Stimulated activated naive CD8-positive, alpha-beta T cell treated with anti-CD3 and anti-CD28 coated beads, Interleukin-15, Interleukin-2, amounts not matched to agents 100 U/mL and 50 U/mL, for 24 hours (primary cell): ENCODE measurements around the gene MECR.

Experiments
- ATAC-seq: fragments of 150-1000 bp; cut with Tn5 transposase; one replicate; pipeline ENCODE4 v1.10.0; 2021
- DNase-seq: peaks from one replicate; pipeline ENCODE4 v3.0.0; 2021

Gene MECR

DNA sequence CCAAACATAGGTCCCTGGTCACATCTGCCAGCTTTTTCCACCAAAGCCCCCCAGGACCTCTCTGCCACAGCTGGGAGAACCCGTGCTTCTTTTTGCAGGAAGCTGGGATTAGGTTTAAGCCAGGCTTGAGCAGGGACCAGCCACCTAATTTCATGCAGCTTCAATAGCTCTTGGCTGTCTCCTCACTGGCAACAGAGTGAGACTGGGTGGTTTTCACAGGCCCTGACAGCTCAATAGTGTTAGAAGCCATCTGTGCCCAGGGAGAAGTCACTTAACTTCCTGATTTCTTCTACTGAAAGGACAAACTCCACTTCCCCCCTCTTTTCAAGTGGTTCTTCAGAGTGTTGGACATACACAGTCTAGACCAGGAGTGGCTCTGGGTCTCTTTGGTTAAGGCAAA lies 28.7 kb downstream of the MECR start:
- no peak for ATAC-seq
- no peak for DNase-seq

DNA sequence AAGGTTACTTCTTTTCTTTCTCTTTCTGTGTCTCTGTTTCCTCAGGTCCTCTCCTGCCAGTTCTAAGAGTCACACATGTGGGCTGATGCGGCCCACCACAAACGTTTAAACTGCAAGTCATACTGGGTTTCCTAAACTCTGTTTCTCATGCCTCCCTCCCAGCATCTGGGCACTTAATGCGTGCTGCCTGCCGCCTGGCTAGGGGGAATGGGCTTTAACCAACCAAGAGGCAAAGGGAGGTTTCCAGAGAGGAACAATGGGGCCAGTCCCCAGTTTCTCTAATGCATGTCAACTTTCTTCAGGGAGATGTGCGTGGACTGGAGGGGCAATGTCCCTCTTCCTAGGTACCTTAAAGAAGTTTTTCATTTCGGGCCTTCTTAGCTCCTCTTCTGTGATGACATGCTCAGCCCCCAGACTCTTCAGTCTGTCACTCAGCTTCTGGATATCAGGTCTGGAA lies 29.1 kb downstream of the MECR start:
- ATAC-seq (peak; percentile 17), DNase-seq (no peak)

DNA sequence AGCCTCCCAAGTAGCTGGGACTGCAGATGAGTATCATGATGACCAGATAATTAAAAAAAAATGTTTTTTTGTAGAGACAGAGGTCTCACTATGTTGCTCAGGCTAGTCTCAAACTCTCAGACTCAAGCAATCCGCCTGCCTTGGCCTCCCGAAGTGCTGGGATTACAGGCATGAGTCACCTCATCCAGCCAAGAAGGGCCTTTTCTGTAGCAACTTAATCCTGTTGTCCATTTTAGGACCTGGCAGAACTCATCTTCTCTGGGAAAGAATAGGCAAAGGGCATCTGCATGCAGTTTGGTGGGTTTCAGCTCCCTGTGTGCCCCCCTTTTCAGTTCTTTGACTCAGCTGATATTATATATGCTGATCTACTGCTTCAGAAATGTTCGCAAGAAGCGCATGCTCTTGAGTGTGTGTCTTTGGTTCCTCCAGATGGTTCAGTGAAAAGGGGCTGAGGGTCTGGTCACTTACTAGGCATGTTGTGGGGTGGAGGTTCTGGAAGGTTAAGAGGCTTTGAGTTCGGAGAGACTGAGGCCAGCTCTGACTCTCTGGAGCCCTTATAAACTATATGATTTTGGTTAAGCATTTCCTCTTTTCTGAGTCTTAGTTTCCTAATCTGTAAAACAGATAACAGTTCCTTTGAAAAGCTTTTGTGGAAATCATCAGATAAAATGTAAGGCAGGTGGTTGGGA lies 29.7 kb downstream of the MECR start:
- DNase-seq (no peak), ATAC-seq (no peak)

DNA sequence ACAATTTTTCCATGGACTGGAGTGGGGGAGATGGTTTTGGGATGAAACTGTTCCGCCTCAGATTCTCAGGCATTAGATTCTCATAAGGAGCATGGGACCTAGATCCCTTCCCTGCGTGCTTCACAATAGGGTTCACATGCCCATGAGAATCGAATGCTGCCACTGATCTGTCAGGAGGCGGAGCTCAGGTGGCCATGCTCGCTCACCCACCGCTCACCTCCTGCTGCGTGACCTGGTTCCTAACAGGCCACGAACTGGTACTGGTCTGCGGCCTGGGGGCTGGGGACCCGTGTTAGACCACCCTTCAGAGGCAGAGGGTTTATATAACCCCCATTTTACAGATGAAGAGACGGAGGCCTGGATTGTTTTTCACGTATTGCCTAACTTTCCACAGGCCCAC lies 32.7 kb downstream of the MECR start:
- ATAC-seq, result no peak

DNA sequence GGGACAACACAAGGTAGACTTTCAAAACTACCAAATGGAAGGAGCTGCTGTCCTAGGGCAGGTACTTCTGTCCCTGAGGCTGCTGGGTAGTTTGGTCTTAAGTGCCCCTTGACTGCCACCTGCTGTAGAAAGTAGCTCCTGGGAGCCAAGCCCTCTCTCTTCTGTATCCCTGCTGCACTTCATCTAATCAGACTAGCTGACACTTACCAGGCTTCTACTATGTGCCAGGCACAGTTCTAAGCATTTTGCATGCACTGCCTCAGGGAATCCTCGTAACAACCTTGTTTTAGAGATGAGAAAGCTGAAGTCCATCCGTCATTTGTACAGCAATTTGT lies 33.2 kb downstream of the MECR start:
- ATAC-seq (peak; percentile 57), DNase-seq (peak; percentile 15)

More for the DNA sequence above, 32.7 kb downstream of the MECR start:
- no peak for DNase-seq

DNA sequence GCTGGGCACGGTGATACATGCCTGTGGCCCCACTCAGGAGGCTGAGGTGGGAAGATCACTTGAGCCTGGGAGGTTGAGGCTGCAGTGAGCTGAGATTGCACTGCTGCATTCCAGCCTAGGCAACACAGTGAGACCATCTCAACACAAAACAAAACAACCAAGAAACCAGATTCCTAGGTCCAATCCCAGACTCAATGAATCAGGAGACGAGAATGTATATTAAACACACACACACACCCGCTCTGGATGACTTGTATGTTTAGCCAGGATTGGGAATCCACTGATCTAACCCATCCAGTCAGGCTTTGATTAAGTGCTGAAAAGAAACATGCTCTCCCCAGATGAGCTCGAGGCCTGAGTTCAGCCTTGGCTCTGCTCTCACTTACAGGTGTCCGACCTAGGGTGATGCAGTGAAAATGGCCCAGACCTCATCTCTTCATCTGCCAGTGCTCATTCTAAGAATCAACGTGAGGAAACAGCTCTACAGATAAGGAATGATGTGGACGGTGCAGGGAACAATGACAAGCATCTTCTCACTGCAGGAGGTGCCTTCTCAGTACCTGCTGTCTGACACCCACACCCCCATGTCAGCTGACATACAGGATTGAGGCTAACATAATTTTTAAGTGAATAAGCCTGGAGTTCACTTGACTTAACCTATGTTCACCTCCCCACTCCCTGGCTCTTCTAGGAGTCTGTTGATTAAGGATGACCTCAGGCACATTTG lies 33.7 kb downstream of the MECR start:
- DNase-seq, result no peak
- ATAC-seq, result no peak

DNA sequence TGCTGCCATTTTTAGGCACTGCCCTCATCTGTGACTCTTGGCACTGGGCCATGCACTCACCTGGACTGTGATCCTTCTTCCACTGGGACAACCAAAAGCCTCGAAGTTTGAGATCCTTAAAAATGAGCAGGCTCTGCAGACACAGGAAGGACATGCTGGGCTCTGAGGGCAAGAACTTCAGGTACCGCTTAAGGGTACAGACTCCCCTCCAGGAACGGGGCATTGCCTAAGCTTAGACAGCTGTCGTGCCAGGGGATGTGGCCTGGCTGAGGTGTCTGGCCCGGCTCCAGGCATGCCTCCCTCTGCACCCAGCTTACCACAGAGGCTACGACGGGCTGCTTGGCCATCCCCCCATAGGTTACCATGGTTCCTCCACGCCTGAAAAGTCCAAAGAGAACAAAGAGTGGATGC lies 34.8 kb downstream of the MECR start:
- ATAC-seq, result peak; percentile 15
- no peak for DNase-seq

DNA sequence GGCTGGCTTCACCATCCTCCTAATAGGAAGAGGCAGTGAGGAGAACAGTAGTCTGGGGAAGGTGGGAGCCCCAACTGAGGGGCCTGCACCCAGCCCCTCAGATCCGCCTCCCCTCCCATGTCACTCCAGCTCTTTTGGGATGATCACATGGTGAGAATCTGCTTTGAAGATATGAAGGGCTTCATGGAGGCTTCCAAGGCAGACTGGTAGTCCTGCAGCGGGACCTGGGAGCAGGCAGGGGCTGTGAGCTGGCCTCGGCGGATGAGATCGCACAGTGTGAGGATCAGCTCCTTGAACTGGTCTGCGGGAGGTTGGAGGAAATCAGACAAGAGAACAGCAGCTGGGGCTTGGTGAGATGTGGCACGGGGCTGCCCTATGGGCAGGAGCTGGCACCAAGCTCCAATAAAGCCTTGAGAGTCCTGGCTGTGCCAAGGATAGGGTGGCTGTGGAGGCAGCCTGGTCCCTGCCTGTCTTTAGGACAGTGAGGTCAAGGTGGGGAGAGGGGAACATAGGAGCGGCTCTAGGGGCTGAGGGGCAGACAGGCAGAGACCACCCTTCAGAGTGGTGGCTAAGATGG lies 36.8 kb downstream of the MECR start:
- DNase-seq (no peak), ATAC-seq (no peak)

DNA sequence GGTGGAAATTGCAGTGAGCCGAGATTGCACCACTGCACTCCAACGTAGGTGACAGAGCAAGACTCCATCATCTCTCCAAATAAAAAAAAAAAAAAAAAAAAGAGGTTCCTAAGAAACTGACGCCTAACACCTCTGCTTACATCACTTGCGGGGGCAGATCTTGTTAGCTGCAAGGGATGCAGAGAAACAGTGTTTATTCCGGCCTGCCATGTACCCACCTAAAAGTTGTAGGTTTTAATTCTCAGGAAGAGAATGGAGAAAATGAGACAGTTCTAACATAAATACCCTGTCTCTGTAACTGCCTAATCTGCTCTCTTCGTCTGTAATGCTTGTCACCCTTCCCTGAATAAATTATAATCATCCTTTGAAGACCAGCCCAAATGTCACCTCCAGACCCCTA lies 40.0 kb downstream of the MECR start:
- no peak for ATAC-seq
- no peak for DNase-seq

DNA sequence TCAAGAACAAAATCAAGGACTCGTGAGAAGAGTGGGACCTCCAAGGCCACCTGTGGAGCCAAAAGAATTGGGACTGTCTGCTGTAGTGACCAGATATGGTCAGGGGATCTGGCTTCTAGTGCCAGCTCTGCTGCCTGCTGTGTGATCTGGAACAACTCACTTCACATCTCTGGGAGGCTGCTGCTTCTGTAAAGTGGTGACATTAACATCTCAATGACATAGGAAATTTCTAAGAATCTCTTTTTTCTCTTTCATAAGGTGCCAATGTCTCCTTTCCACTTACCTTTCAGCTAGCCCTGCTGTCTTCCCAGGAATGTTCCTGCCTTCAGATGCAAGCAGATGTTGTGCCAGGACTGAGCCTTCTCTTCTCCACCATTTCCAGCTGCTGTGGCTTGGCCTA lies 44.0 kb downstream of the MECR start:
- ATAC-seq (no peak), DNase-seq (no peak)

DNA sequence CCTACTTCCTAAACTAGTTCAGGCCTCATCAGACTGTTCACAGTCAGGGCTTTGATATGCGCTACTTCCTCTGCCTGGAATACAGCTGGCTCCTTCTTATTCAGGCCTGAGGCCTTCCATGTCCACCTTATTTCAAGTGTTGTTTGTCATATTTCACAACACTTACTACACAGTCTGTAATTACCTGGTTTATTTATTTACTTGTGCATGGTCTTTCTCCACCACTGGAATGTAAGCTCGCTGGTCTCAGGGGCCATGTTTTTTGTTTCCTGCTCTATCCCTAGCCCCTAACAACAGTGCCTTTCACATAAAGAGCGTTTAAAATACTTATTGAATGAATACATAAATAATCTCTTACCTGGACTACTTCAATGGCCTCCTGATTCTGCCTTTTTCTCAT lies 44.5 kb downstream of the MECR start:
- DNase-seq (no peak), ATAC-seq (no peak)

DNA sequence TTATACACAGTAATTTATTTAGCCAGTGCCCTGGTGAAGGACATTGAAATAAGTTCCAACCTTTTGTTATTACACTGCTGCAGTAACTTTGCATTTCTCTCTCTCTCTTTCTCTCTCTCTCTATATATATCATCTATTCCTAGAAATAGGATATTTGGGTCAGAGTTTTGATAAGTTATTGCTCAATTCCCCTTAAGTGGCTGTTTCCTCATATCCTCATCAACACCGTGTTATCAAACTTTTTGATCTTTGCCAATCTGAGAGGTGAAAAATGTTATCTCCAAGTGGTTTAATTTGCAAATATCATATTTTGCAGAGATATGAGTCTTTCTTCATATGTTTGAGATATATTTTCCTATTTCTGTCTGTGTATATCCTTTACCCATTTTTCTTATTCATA lies 47.4 kb downstream of the MECR start:
- ATAC-seq, result no peak
- no peak for DNase-seq

DNA sequence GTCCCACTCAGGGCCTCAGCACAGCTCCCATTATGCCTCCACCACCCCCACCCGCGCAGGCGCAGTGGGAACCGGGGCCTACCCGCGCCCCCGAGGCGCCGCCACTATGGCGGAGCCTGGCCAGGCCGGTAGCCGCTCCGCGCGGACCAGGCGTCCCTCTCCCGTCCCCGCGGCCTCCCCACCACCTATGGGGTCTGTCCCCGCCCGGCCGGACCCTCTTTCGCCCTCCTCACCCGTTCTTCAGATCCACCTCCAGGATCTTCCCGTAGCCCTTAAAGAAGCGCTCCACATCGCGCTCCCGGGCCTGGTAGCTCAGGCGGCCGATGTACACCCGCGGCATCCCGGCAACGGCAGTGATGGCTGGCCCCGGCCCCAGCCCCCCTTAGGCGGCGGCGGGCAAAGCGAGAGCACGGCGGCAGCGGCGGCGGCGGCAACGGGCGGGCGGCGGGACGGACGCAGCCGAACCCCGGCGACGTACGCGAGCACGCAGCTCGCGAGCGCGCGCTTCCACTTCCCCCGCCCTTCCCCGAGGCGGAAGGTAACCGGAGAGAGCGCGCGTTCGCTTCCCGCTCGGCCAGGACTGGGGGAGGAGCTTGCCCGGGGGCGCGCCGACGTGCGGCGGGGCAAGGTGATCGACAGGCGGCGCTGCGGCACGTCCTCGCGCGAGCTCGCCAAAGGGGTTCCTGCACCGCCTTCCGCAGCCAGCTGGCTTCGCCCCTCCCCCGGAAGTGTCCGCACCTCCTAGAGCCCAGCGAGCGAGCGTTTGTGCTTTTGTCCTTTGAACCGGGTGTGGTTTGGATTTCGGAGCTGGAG lies 49.1 kb downstream of the MECR start, which contains the start of gene SRSF4:
Gene SRSF4, minus strand, starts transcription at position 488 of the 813 bp plus-strand sequence. Its CDS starts 148 bp downstream, at position 340.
- DNase-seq (peak; percentile 99), ATAC-seq (peak; percentile 96)

DNA sequence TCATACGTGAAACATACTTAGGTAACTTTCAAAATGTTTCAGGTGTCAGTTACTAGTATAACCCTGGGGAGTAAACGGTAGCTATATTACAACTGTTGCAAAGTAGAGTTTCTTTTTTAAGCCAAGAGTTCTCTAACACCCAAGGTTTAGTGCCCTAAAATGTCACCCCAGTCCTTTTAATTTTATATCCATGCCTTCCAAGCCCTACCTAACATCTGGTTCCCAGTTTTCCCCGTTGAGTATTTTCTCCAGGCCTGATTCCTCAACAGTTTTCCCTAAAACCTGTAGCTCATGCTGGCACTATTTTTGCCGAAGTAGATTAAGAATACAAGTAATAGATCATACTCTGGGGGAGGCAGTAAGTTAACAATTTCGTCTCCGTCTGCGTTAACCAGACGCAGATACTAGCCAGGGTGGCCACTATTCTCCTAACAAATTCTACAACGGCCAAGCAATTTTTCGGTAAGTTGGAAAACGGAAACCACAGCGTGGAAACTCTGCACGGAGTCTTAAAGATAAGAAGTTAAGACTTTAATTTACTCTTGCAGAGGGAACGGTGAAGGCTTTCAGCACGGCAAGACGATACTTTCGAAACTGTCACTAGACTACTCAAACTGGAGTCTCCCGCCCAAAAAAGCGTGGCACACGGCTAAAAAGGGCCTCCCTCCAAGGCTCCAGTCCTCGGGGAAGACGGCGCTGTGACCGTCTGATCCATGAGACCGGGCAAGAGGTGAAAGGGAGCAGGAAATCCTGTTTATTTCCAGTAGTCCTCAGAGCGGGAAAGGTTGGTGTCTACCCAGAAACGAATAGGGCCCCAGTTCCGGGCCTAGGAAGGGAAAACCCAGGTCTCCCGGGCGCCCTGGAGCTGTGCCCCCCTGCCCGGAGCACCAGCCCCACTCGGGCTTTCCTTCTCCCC lies 50.0 kb downstream of the MECR start:
- DNase-seq (peak; percentile 37), ATAC-seq (no peak)

DNA sequence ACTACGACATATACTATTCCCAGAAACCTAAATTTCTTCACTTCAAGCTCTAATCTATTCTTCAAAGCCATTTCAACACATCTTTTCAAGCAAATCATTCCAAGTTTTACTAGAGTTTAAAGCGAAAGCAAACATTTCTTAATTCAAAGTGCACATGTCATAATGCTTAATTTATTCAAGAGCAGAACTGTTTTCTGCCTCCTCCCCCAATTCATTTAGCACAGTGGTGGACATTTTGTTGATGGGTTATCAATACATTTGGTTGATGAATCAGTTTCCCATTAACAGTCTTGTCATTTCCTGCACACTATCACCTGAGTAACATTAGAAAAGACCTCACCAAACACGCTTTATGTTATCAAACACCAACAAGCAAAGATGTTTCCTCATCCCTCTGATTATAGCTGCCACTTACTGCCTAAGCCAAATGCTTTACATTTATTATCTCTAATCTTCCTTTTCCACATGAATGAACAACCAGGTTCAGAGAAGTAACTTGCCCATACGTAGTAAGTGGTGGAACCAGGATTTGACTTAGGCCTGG lies 51.0 kb downstream of the MECR start:
- ATAC-seq, result no peak
- DNase-seq, result no peak

DNA sequence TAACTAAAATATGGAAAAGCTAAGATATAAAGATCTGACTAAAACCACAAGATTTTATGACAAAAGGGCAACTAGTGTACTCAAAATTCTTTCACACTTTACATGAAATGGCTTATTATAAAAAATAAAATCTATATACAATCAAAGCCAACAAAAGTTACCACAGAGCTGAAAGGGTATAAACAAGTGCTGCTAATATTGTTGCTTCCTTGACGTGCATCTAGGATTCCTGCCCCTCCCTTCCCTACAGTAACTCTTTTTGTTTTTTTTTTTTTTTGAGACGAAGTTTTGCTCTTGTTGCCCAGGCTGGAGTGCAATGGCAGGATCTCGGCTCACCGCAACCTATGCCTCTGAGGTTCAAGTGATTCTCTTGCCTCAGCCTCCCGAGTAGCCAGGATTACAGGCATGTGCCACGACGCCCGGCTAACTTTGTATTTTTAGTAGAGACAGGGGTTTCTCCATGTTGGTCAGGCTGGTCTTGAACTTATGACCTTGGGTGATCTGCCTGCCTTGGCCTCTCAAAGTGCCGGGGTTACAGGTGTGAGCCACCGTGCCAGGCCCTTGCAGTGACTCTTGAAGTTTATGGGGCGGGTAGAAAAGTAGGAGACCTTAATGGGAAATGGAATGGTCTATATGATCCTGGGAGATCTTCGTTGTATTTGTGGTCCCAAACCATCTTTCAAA lies 53.6 kb downstream of the MECR start:
- DNase-seq (no peak), ATAC-seq (no peak)

DNA sequence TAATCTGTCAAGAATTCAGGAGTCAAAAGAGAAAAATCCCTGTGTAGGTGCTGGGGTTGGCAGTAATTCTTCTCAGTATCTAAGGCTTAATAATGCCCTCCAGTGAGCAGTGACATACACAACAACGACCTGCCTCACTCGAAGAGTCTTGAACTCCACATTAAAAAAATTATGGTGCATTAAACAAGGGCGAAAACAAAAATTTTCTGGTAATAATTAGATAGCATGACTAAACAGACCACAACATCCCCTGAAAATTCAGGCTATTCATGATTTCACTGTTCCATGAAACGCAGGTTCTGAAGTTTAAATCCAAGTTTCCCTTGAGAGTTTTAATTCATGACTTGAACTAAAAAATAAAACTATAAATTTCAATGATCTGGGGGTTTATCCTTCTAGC lies 54.2 kb downstream of the MECR start:
- ATAC-seq, result no peak
- no peak for DNase-seq

DNA sequence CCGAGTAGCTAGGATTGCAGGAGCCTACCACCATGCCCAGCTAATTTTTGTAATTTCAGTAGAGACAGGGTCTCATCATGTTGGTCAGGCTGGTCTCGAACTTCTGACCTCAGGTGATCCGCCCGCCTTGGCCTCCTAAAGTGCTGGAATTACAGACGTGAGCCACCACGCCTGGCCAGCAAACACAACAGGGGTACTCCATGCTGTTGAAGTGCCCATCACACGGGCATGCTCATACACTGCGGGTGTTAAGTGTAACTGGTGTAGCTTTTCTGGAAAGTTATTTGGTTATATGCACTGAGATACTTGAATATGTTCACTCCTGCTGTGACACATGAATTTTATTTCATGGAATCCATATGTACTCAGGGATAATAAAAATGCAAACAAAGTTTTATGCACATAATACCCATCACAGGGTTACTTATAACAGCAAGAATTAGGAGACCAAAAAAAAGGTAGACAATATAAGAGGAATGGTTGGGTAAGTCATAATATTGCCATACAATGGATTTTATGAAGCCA lies 58.3 kb downstream of the MECR start:
- no peak for ATAC-seq

DNA sequence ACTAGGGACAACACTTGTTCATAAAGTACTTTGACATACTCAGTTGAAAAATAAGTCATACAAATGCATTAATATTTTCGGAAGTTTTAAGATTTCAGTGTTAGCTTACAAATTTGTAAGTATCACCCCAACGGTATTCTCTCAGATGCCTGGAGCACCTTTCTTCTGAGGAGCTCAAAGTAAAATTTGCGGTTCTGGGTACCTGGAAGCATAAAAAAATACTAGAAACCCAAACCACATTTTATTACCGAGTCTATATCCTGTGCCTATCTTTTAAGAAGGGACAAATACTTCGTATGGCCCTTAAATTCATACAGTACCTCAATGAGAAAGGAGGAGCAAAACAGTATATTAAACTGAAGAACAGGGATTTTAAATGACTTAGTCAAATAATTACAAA lies 59.2 kb downstream of the MECR start:
- ATAC-seq (no peak), DNase-seq (no peak)

More for the DNA sequence above, 58.3 kb downstream of the MECR start:
- no peak for DNase-seq

DNA sequence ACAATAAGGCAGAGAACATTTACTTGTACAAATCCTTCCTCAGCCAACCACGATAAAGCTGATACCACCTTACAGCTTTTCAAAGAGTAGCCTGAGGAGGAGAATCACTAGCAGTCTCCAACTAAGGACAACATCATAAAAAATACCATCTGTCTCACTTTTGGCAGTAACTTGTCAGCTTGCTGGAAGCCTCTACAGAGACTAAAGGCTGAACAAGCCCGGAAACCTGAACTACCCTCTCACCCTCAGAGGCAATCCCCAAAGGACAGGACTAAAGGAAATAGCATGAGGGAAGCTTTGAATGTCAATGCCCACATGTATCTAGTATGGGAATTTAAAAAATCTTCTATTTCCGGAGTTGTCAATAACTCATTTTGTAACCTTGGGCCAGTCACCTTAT lies 59.6 kb downstream of the MECR start:
- no peak for ATAC-seq
- no peak for DNase-seq
